Measurements from ENCODE around the gene CSGALNACT2.

The CSGALNACT2 gene

GRCh38 chr10:43151371-43151770 lies 13.1 kb downstream of the CSGALNACT2 start:
- Histone ChIP-seq H3K36me3 (ENCODE audit: low read length) (no peaks in the 10 kb centered on the region), H3K79me2 (ENCODE audit: insufficient read depth, low read length) (peaks cover 22% of the 10 kb centered on the region), H3K27ac (ENCODE audit: low read depth, low read length) (no peak overlapping the region)

GRCh38 chr10:43153901-43154300 lies 15.7 kb downstream of the CSGALNACT2 start:
- Histone ChIP-seq H4K20me1 (ENCODE audit: low read depth, low read length) (peaks cover 13% of the 10 kb centered on the region; the same call in 1 of the 2 replicates), H3K4me3 (ENCODE audit: insufficient read depth, low read length, poor library complexity, severe bottlenecking) (no peak overlapping the region), H3K9me3 (ENCODE audit: insufficient read depth, low read length) (no peaks in the 10 kb centered on the region), H3F3A (ENCODE audit: insufficient read depth) (no peaks in the 10 kb centered on the region), H3K4me2 (ENCODE audit: low read depth, low read length, poor library complexity, severe bottlenecking) (no peak overlapping the region), H3K27ac (ENCODE audit: low read depth, low read length) (no peak overlapping the region), H3K27me3 (ENCODE audit: low read length) (no peaks in the 10 kb centered on the region), H2AFZ (ENCODE audit: low read depth, low read length, severe bottlenecking) (no peak overlapping the region), H3K9me2 (replicated peaks; ENCODE audit: insufficient read depth, low read length) (no peaks in the 10 kb centered on the region), H3K9ac (ENCODE audit: low read length) (no peak overlapping the region), H3K36me3 (ENCODE audit: low read length) (no peaks in the 10 kb centered on the region), H3K79me2 (ENCODE audit: insufficient read depth, low read length) (peaks cover 6% of the 10 kb centered on the region)
- TF ChIP-seq CTCF (IDR thresholded peaks at IDR 0.05; ENCODE audit: insufficient read depth, low read length, poor library complexity, severe bottlenecking): no peak
- no peak for TF ChIP-seq EZH2phosphoT487 (conservative IDR thresholded peaks at IDR 0.05; ENCODE audit: low read length)

More at GRCh38 chr10:43151371-43151770, 13.1 kb downstream of the CSGALNACT2 start:
- no peak overlapping the region for H3K4me3 ChIP-seq (ENCODE audit: insufficient read depth, low read length, poor library complexity, severe bottlenecking)
- no peak overlapping the region for H2AFZ ChIP-seq (ENCODE audit: low read depth, low read length, severe bottlenecking)
- H3F3A ChIP-seq (ENCODE audit: insufficient read depth): no peaks in the 10 kb centered on the region
- no peak overlapping the region for H3K4me2 ChIP-seq (ENCODE audit: low read depth, low read length, poor library complexity, severe bottlenecking)
- no peaks in the 10 kb centered on the region for H3K9me2 ChIP-seq (replicated peaks; ENCODE audit: insufficient read depth, low read length)
- H4K20me1 ChIP-seq (ENCODE audit: low read depth, low read length): peaks cover 13% of the 10 kb centered on the region; the same call in 1 of the 2 replicates
- no peak overlapping the region for H3K9ac ChIP-seq (ENCODE audit: low read length)
- no peaks in the 10 kb centered on the region for H3K9me3 ChIP-seq (ENCODE audit: insufficient read depth, low read length)
- TF ChIP-seq EZH2phosphoT487 (conservative IDR thresholded peaks at IDR 0.05; ENCODE audit: low read length) (no peak), CTCF (IDR thresholded peaks at IDR 0.05; ENCODE audit: insufficient read depth, low read length, poor library complexity, severe bottlenecking) (no peak)
- no peaks in the 10 kb centered on the region for H3K27me3 ChIP-seq (ENCODE audit: low read length)

GRCh38 chr10:43155221-43155620 lies 17.0 kb downstream of the CSGALNACT2 start:
- Histone ChIP-seq H3K9ac (ENCODE audit: low read length) (no peak overlapping the region), H3K9me3 (ENCODE audit: insufficient read depth, low read length) (no peaks in the 10 kb centered on the region), H3K27ac (ENCODE audit: low read depth, low read length) (no peak overlapping the region), H3K9me2 (replicated peaks; ENCODE audit: insufficient read depth, low read length) (no peaks in the 10 kb centered on the region), H3K36me3 (ENCODE audit: low read length) (no peaks in the 10 kb centered on the region), H3F3A (ENCODE audit: insufficient read depth) (no peaks in the 10 kb centered on the region), H2AFZ (ENCODE audit: low read depth, low read length, severe bottlenecking) (no peak overlapping the region), H4K20me1 (ENCODE audit: low read depth, low read length) (peaks cover 11% of the 10 kb centered on the region; the same call in 1 of the 2 replicates), H3K79me2 (ENCODE audit: insufficient read depth, low read length) (no peaks in the 10 kb centered on the region; the same call in 1 of the 2 replicates), H3K27me3 (ENCODE audit: low read length) (no peaks in the 10 kb centered on the region), H3K4me2 (ENCODE audit: low read depth, low read length, poor library complexity, severe bottlenecking) (no peak overlapping the region), H3K4me3 (ENCODE audit: insufficient read depth, low read length, poor library complexity, severe bottlenecking) (no peak overlapping the region)
- TF ChIP-seq EZH2phosphoT487 (conservative IDR thresholded peaks at IDR 0.05; ENCODE audit: low read length) (no peak), CTCF (IDR thresholded peaks at IDR 0.05; ENCODE audit: insufficient read depth, low read length, poor library complexity, severe bottlenecking) (no peak)

All from SU-DHL-6 (cell line).